GM12801 (cell line): ENCODE data around the gene MON1B.

Experiments
- CTCF ChIP-seq: IDR thresholded peaks from one replicate; pipeline ENCODE4 v1.5.1; 2011; ENCODE audit warnings: control low read depth; ENCODE audit not compliant: insufficient read length; ENCODE audit errors: extremely low read depth

MON1B gene

DNA sequence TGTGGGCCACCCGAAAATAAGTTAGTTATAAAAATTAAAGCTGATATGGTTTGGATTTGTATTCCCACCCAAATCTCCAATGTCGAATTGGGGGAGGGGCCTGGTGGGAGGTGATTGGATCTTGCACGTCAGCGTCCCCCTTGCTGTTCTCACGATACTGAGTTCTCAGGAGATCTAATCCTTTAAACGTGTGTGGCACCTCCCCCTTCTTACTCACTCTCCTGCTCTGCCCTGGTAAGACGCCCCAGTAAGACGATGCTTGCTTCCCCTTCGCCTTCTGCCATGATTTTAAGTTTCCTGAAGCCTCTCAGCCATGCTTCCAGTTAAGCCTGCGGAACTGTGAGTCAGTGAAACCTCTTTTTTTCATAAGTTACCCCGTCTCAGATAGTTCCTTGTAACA lies 43.6 kb downstream of the MON1B start:
- no peak for TF ChIP-seq CTCF

GRCh38 chr16:77236063-77236511 lies 45.1 kb downstream of the MON1B start:
- peak; percentile 76 for TF ChIP-seq CTCF

GRCh38 chr16:77238593-77238992 lies 47.6 kb downstream of the MON1B start:
- TF ChIP-seq CTCF = no peak

DNA sequence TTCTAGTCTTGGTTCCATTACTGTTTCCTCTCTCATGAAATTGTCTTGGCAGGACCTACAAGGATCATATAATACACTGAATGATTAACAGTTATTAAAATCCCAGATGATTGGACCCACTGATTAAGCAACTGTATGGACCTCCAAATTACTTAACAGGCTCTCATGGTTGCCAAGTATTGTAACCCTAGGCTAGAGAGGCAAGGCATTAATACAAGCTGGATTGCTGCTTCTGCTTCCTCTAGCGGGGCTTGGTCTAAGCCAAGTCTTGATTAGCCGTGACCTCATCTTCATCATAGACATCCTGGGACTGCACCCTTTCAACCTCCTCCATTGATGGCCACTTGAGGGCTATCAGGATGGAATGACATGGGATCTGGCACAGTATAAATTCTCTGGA lies 55.2 kb downstream of the MON1B start:
- no peak for TF ChIP-seq CTCF

GRCh38 chr16:77250400-77250799 lies 59.4 kb downstream of the MON1B start:
- no peak for TF ChIP-seq CTCF
